Gastrocnemius medialis (tissue), 4 donors: ENCODE results near the gene CIPC. TPM values are rescaled to one million over a fixed set of nuclear protein-coding genes. Genes with fewer than 3 reads are reported as not detected.

Experiments
- ATAC-seq, 2 donors: fragments of 150-250 bp; one replicate each; pipeline ENCODE4 v1.9.1; 2016
- DNase-seq, 2 donors: peaks; one replicate each; pipeline ENCODE4 v3.0.0-alpha.2; 2019
- H3K27ac ChIP-seq, 4 donors: fragments of 200-600 bp; sonication (generic); 1 replicate in 1 of 4; 2 replicates in 3 of 4; pipeline ENCODE4 v1.5.1; 2016 to 2018; ENCODE audit warnings: mild to moderate bottlenecking in 2 of 4, moderate library complexity in 1 of 4
- H3K27me3 ChIP-seq, 3 donors: fragments of 200-600 bp; sonication (generic) in 2 of 3; 1 replicate in 1 of 3; 2 replicates in 2 of 3; pipeline versions ENCODE4 v1.5.1 to v1.6.0; 2016 to 2019; ENCODE audit warnings: mild to moderate bottlenecking in 1 of 3, moderate library complexity in 1 of 3
- H3K36me3 ChIP-seq, 2 donors: fragments of 200-600 bp; sonication (generic) in 1 of 2; one replicate each; pipeline ENCODE4 v1.5.1; 2017 to 2018
- H3K4me1 ChIP-seq, 2 donors: fragments of 200-600 bp; sonication (generic) in 1 of 2; one replicate each; pipeline ENCODE4 v1.5.1; 2016 to 2017; ENCODE audit warnings: mild to moderate bottlenecking in 2 of 2
- H3K4me3 ChIP-seq, 4 donors: fragments of 200-600 bp; sonication (generic) in 3 of 4; 1 replicate in 1 of 4; 2 replicates in 3 of 4; pipeline ENCODE4 v1.5.1; 2016 to 2019; ENCODE audit warnings: mild to moderate bottlenecking in 2 of 4
- H3K9me3 ChIP-seq, 3 donors: fragments of 200-600 bp; sonication (generic) in 2 of 3; 1 replicate in 1 of 3; 2 replicates in 2 of 3; pipeline ENCODE4 v1.5.1; 2016 to 2019
- CTCF ChIP-seq, 5 experiments: fragments of 450-650 bp in 3 of 5; fragments of 200-600 bp in 2 of 5; sonication (generic) in 2 of 5; IDR thresholded peaks in 4 of 5; conservative IDR thresholded peaks in 1 of 5; 1 replicate in 4 of 5; 2 replicates in 1 of 5; pipeline ENCODE4 v1.5.1; 2016 to 2019; ENCODE audit warnings: antibody characterized with exemption in 5 of 5, mild to moderate bottlenecking in 3 of 5, moderate library complexity in 3 of 5
- POLR2A ChIP-seq, 2 donors: fragments of 450-650 bp; IDR thresholded peaks; one replicate each; pipeline ENCODE4 v1.6.1; 2017; ENCODE audit warnings: antibody characterized with exemption in 2 of 2, mild to moderate bottlenecking in 2 of 2, moderate library complexity in 2 of 2
- in situ Hi-C, 4 donors: fragments of 200-750 bp; cut with MboI; loops; one replicate each; pipeline versions ENCODE4 v1.15.0 to v1.8.0; 2017; ENCODE audit warnings: low sequenced_read_pairs in 4 of 4
- intact Hi-C: fragments of 100-400 bp; cut with DNase I; formaldehyde crosslinking; loops from one replicate; pipeline ENCODE4 v1.15.1; 2023; ENCODE audit warnings: low total_unique reads
- total RNA-seq, 4 donors: library from RNA; depleted of rRNA; stranded (reverse); fragments of >200 nt; gene quantifications; one replicate each; pipeline versions ENCODE4 v1.1.0 to v1.2.3, GENCODE V29; 2016

Gene CIPC
- total RNA-seq, 4 donors from 2014 or later = 114 to 178 (median 120) TPM

DNA sequence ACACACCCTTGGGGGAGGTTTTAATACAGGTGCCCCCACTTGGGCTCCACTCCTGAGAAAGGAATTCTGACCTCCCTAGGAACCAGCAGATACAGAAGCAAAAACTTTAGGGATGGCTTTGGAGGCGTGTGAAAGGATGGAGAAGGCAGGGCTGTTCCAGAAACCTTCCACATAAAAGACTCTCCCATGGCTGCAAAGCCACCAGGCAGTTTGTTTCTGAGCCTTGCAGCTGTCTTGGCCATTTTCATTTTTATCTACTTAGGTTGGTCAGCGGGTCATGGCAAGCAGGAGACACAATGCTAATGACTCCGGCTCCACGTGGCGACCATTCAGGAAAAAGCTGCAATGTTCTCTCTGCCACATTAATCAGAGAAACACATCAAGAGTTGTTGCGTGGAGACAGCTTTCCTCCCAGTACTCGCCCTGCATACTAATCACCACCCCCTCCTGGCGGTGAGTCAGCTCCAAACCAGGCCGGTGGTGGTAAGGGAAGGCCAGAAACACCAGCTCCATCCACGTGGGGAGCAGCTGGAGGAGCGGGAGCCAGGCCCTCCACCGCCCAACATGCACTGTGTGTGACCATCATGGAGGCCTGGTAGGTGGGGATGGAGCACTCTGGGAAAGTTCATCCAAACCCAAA is 38.7 kb upstream of the CIPC start:
- intact Hi-C loops = no loop called here
- Histone ChIP-seq H3K4me3 (no peak overlapping the region), H3K27ac (peak overlapping the region in 3 of 4 donors; percentile 40 to 67 (median 61)), H3K36me3 (no peaks in the 10 kb centered on the region), H3K9me3 (peaks cover 0 to 8% (median 8%) of the 10 kb centered on the region in 3 donors), H3K27me3 (no peaks in the 10 kb centered on the region), H3K4me1 (peaks cover 0 to 21% of the 10 kb centered on the region in 2 donors)
- in situ Hi-C loops = no loop called here
- DNase-seq (peak in 1 of 2 donors; percentile 48), ATAC-seq (peak; percentile 22 to 23)
- TF ChIP-seq CTCF (IDR thresholded peaks at IDR 0.05 in 4 of 5, conservative IDR thresholded peaks at IDR 0.05 in 1 of 5) (peak in 4 of 5 experiments; percentile 6 to 26 (median 13)), POLR2A (IDR thresholded peaks at IDR 0.05) (no peak)

GRCh38 chr14:77061630-77062257 is 36.3 kb upstream of the CIPC start:
- H3K27me3 ChIP-seq = no peaks in the 10 kb centered on the region
- in situ Hi-C loops = loop anchor here in 2 of 4 donors (10.0 kb wide), 2 partner anchors 47 to 147 kb away; no protein-coding TSS in a partner anchor
- DNase-seq (no peak), ATAC-seq (no peak)
- no peak overlapping the region for H3K4me3 ChIP-seq
- intact Hi-C loops = no loop called here
- H3K9me3 ChIP-seq = no peaks in the 10 kb centered on the region
- H3K4me1 ChIP-seq = peaks cover 0 to 10% of the 10 kb centered on the region in 2 donors
- H3K36me3 ChIP-seq = no peaks in the 10 kb centered on the region
- H3K27ac ChIP-seq = no peak overlapping the region
- no peak for TF ChIP-seq CTCF (IDR thresholded peaks at IDR 0.05 in 4 of 5, conservative IDR thresholded peaks at IDR 0.05 in 1 of 5)
- no peak for TF ChIP-seq POLR2A (IDR thresholded peaks at IDR 0.05)

- Histone ChIP-seq H3K9me3 (no peaks in the 10 kb centered on the region), H3K36me3 (no peaks in the 10 kb centered on the region), H3K4me3 (no peak overlapping the region), H3K27me3 (no peaks in the 10 kb centered on the region), H3K27ac (no peak overlapping the region), H3K4me1 (peaks cover 0 to 10% of the 10 kb centered on the region in 2 donors)
- DNase-seq (no peak), ATAC-seq (no peak)
- intact Hi-C loops = no loop called here
- no peak for TF ChIP-seq CTCF (IDR thresholded peaks at IDR 0.05 in 4 of 5, conservative IDR thresholded peaks at IDR 0.05 in 1 of 5)
- no peak for TF ChIP-seq POLR2A (IDR thresholded peaks at IDR 0.05)
- in situ Hi-C loops = loop anchor here in 2 of 4 donors (10.0 kb wide), 2 partner anchors 47 to 147 kb away; no protein-coding TSS in a partner anchor
These were observed 35.8 kb upstream of the CIPC start for GRCh38 chr14:77062261-77062660.

GRCh38 chr14:77063571-77064171 is 34.4 kb upstream of the CIPC start:
- TF ChIP-seq POLR2A (IDR thresholded peaks at IDR 0.05) = no peak
- no peak for TF ChIP-seq CTCF (IDR thresholded peaks at IDR 0.05 in 4 of 5, conservative IDR thresholded peaks at IDR 0.05 in 1 of 5)
- H3K9me3 ChIP-seq = no peaks in the 10 kb centered on the region
- no peak overlapping the region for H3K27ac ChIP-seq
- DNase-seq = no peak
- no peak overlapping the region for H3K4me3 ChIP-seq
- in situ Hi-C loops (loop anchor here in 2 of 4 donors (10.0 kb wide), 2 partner anchors 49 to 149 kb away; no protein-coding TSS in a partner anchor), intact Hi-C loops (no loop called here)
- no peaks in the 10 kb centered on the region for H3K36me3 ChIP-seq
- H3K27me3 ChIP-seq = no peaks in the 10 kb centered on the region
- H3K4me1 ChIP-seq = peaks cover 10 to 17% of the 10 kb centered on the region in 2 donors
- no peak for ATAC-seq
